ENCODE results near the gene MROH9.

The MROH9 gene

GRCh38 chr1:170978371-170978910 lies 43.1 kb downstream of the MROH9 start:
- no peak for DNase-seq

DNA sequence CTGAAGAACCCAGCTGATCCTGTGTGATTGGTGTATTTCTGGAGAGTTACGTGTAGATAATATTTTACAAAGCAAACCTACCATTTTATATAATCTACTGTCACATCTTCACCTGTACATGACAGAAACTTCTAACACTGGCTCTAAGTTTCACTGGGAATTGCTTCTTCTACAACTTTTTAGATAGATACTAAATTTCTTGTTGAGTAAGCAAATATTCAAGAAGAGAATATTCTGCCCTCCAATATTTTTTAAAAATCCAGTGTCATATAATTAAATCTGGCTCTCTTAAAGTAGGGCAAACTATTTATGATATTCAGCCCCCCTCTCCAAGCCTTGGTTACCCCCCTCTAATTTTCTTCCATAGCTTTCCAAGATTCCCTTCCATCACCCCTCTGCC lies 50.1 kb downstream of the MROH9 start:
- no peak for DNase-seq

DNA sequence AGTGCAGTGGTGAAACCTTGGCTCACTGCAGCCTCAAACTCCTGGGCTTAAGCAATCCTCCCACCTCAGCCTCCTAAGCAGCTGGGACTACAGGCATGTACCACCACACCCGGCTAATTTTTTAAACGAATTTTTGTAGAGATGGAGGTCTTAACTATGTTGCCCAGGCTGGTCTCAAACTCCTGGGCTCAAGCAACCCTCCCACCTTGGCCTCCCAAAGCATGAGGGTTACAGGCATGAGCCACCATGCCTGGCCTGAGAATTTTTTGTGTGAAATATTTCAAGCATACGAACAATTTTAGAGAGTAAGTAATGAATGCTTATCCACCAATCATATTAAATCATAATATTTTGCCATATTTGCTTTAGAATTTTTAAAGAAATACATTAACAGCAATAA lies 51.6 kb downstream of the MROH9 start:
- DNase-seq, result no peak

DNA sequence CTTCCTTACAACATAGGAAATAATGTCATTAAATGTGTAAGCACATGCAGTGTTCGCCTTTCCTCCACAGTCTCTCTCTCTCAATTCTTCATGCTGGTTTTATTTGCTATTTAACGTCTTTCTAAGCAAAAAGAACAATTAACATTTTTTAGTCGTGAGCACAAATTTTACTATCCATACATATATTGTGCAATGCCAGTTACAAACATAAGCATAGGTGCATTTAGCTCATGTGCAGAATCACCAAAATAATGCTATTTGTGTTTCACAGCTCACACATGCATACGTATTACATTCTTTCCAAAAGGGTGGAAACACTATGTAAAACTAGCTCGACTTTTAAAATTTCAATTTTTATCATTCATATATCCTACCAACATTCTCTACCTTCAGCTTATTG lies 52.1 kb downstream of the MROH9 start:
- DNase-seq, result no peak

- DNase-seq, result no peak
Observed at GRCh38 chr1:170993151-170993550, 57.8 kb downstream of the MROH9 start.

DNA sequence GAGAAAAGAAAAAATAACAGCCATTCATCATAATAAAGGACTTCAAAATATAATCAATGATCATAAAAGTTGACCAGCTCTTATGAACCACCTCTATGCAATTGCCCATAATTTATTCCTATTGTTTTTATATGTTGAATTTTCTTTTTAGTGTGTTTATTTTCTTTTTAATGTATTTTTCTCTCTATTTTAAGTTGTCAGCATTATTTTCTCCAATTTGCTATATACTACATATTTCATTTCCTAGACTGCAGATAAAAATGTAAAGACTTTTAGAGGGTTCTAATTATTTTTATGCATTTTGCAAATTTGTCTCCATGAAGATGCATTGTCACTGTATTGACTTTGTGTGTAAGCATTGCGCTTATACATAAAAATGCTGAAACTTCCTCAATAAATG lies 58.4 kb downstream of the MROH9 start:
- no peak for DNase-seq

DNA sequence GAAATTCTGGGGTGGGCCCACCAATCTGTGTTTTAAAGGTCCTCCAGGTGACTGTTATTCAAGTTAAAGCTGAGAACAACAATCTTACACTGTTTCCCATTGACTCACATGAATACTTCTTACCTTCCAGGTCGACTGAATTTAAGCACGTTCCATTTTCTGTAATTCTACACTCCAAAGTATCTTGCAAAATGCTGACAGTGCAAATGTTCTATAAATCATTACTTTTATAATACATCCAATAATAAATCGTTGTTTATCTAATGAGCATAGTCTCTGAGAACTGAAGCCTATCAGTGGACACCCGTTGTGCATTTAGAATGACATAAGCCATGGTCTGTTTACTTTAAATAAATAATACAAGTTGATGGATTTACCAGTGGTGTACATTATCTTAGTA lies 79.5 kb downstream of the MROH9 start:
- DNase-seq, result no peak

DNA sequence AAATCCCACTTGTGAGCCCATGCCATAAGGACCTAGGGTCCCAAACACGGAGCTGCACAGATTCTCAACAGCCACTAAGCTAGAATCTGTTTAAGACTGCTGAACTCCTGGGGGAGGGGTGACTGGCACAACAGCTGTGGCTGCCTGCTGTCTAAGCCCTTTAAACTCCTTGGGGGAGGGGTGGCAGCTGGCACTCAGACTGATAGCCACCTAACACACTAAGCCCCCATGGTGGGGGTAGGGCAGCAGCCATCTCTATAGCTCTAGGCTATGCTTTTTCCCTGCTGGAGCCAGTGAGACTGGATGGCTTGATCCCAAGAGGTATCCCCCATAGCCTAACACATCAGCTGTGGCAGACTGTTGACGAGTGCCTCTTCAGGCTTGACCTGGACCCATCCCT lies 82.1 kb downstream of the MROH9 start:
- DNase-seq, result no peak

- DNase-seq, result no peak
Observed at GRCh38 chr1:171019971-171020370, 84.6 kb downstream of the MROH9 start.

- DNase-seq, result no peak
Observed at GRCh38 chr1:171032822-171033702, 97.7 kb downstream of the MROH9 start.

DNA sequence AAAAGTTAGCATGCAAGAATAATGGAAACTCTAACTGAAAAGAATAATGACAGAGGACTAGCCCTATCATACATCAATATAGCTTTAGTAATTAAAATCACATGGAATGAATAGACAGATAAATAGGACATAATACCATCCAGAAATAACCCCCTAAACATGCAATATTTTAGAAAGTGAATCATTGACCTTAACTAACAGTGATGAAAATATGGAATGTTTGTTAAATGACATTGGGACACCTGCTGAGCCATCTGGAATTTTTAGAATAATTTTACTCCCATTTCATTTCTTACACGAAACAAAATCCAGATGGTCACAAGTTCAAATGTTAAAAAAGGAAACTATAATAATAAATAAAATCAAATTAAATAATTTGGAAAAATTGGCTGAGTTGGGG lies 102.3 kb downstream of the MROH9 start:
- no peak for DNase-seq

GRCh38 chr1:171038284-171038683 lies 103.0 kb downstream of the MROH9 start:
- DNase-seq, result no peak

DNA sequence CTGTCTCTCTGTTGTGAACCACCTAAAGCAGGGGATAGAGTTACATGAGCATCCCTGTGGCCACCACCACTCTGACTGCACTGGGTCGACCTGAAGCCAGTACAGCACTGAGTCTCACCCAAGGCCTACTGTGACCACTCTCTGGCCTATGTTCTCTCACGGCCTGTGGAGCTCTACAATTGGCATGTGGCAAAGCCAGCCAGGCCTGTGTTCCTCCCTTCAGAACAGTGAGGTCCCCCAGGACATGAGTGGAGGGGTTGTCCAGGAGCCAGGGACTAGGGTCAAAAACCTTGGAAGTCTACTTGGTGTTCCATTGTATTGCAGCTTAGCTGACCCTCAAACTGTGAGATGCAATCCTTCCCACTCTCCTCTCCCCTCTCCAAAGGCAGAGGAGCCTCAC lies 112.7 kb downstream of the MROH9 start:
- DNase-seq, result no peak

GRCh38 chr1:171052977-171053376 lies 117.6 kb downstream of the MROH9 start:
- no peak for DNase-seq

DNA sequence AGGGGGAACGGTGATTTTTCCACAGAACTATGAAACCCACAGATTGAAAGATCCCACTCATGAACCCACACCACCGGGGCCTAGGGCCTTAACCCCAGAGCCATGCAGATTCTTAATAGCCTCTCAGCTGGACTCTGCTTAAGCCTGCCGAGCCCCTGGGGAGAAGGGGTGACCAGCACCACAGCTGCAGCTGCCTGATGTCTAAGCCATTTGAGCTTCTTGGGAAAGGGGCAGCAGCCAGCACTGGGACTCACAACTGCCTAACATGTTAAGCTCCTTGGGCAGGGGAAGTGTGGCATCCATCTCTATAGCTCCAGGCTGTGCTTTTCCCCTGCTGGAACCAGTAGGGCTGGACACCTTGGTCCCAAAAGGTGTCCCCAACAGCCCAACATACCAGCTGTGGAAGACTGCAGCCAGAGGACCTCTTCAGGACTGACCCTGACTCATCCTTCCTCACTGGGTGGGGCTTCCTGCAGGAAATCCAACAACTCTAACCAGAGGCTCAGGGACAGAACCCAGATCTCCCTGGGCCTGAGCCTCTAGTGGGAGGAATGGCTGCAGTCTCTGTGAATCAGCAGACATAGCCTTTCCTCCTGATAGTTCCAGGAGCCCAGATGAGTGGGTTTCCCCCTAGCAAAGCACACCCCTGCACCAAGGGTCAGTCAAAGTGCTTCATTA lies 120.8 kb downstream of the MROH9 start:
- no peak for DNase-seq

- no peak for DNase-seq
Observed at GRCh38 chr1:171061425-171062143, 126.2 kb downstream of the MROH9 start.

DNA sequence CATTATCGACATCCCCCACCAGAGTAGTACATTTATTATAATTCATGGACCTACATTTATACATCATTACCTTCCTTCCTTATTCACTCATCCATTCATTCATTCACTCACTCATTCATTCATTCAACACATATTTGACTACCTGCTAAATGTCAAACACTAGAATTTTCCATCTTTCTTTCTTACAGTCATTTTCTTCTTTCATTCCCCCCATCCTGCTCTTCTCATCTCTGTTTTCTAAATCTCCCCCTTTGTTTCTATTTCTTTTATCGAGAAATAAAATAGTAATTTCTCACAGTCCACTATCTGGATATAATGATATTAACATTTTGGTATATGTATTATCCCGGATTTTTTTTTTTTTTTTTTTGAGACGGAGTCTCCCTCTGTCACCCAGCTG lies 127.6 kb downstream of the MROH9 start:
- DNase-seq, result no peak

DNA sequence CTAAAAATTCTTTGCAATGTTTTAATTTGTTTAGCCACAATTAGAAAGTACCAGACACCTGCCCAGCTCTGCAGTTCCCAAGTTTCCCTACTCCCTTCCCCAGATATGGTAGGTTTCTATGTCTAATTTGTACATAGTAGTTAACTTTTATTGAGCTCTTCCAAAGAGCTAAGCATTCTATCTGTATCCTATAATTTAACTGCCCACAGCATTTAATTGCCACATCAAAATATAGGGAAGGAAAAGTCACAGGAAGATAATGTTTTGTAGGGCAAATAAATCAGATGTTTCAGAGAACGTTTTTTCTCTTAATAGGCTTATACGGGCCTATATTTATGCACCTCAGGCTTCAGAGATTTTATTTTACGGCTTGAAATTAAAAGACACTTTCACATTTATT lies 139.7 kb downstream of the MROH9 start:
- DNase-seq, result no peak

DNA sequence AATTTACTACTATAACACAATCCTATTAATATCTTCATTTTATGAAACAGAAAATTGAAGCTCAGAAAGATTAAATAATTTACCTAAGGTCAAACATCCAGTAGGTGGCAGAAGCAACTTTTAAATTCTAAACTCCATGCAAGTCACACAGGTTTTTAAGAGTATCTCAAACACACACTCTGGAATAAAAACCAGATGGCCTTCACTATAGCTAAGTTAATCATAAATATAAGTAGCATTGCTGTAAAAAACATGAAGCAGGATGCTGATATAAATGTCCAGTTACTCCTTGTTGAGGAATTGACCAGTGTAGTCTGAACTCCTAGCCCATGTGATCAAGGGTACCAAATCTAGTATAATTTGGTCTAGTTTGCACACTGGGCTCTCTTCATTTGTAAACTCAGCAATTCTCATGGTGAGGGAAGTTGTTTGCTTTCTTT lies 146.0 kb downstream of the MROH9 start:
- DNase-seq, result peak; percentile 22

GRCh38 chr1:171081763-171082201 lies 146.4 kb downstream of the MROH9 start:
- DNase-seq, result no peak

GRCh38 chr1:171082606-171083005 lies 147.3 kb downstream of the MROH9 start:
- DNase-seq, result no peak

DNA sequence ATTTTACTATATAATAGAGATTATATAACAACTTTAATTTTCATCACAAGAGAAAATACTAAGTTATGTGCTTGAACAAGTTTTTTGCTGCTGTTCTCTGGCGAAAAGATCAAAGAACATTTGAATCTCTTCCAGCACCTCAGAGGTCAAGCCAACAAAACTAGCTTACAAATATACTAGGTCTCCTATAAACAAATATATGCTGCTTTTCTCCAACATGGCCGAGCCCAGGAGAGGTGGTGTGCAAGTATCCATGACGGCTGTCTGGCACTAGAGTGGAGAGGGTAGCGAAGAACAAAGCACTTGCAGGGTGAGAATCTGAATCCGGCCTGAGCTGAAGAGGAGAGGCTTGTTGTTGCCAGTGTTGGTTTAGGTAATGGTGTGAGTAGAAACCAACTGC lies 147.9 kb downstream of the MROH9 start:
- no peak for DNase-seq

DNA sequence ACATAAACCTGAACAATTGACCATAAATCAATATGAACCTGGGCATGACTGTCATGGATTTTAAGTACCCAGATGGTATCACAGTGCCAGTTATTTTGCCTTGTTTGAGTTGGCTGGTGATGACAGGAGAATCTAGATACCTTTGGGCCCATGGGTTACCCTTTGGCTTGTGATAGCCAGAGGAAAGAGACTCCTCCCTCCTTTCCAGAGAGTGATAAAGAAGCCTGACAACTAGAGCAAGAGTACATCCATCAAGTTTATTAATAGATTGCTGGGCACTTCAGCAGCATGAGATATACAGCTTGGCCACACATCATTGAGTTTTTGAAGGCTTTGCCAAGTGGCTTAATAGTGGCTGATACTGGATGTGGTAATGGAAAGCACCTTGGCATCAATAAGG lies 148.8 kb downstream of the MROH9 start:
- DNase-seq, result no peak
